Cardiac muscle cell (in vitro differentiated cells and primary cell): ENCODE results near the gene G0S2. TPM values are rescaled to one million over a fixed set of nuclear protein-coding genes. Genes with fewer than 3 reads are reported as not detected.

Experiments used
- DNase-seq, 2 donors: peaks; one replicate each; pipeline versions ENCODE4 v3.0.0 to v3.0.0-alpha.2; 2010 to 2017; ENCODE audit warnings: low read depth in 1 of 2, low spot score in 1 of 2
- H3K27ac ChIP-seq: fragments of 200-600 bp; sonication (generic); 2 replicates; pipeline ENCODE4 v1.5.1; 2016
- H3K27me3 ChIP-seq: fragments of 200-600 bp; sonication (generic); 2 replicates; pipeline ENCODE4 v1.6.0; 2016; ENCODE audit warnings: control low read depth
- H3K36me3 ChIP-seq: fragments of 200-600 bp; sonication (generic); 2 replicates; pipeline ENCODE4 v1.5.1; 2016; ENCODE audit warnings: control low read depth
- H3K4me1 ChIP-seq: fragments of 200-600 bp; sonication (generic); 2 replicates; pipeline ENCODE4 v1.8.1; 2017; ENCODE audit warnings: low read depth, mild to moderate bottlenecking, mixed run types
- H3K4me3 ChIP-seq: fragments of 200-600 bp; sonication (generic); 2 replicates; pipeline ENCODE4 v1.5.1; 2016; ENCODE audit warnings: mild to moderate bottlenecking
- H3K9me3 ChIP-seq: fragments of 200-600 bp; sonication (generic); 2 replicates; pipeline ENCODE4 v1.5.1; 2017; ENCODE audit warnings: low read depth, mild to moderate bottlenecking, control low read depth
- CTCF ChIP-seq: IDR thresholded peaks from 2 replicates; pipeline ENCODE4 v1.5.1; 2012; ENCODE audit warnings: low read depth, mild to moderate bottlenecking, low read length
- polyA plus RNA-seq: library from polyadenylated mRNA; unstranded; fragments of >200 nt; fragmentation: Nextera tagmentation; extraction: Ambion mirVana; gene quantifications from 2 replicates; pipeline ENCODE4 v1.2.1, GENCODE V29; 2016
- total RNA-seq: library from RNA; depleted of rRNA; stranded (reverse); fragments of >200 nt; gene quantifications from 2 replicates; pipeline ENCODE4 v1.2.3, GENCODE V29; 2016

G0S2 gene
- total and polyA plus RNA-seq, 2 experiments from 2014 or later, result 40.0 to 73.5 TPM

- Histone ChIP-seq H3K27ac (no peak overlapping the region), H3K4me1 (peaks cover 18% of the 10 kb centered on the region), H3K9me3 (no peaks in the 10 kb centered on the region), H3K27me3 (peaks cover 51% of the 10 kb centered on the region), H3K36me3 (no peaks in the 10 kb centered on the region), H3K4me3 (no peak overlapping the region)
- no peak for TF ChIP-seq CTCF
- peak in 1 of 2 donors; percentile 69 for DNase-seq
Measured at GRCh38 chr1:209673631-209674417, 1.4 kb upstream of the G0S2 start.

- no peaks in the 10 kb centered on the region for H3K36me3 ChIP-seq
- peaks cover 18% of the 10 kb centered on the region for H3K4me1 ChIP-seq
- peak; percentile 54 to 57 for DNase-seq
- no peaks in the 10 kb centered on the region for H3K9me3 ChIP-seq
- no peak for TF ChIP-seq CTCF
- H3K27ac ChIP-seq, result no peak overlapping the region
- peak overlapping the region; percentile 27 for H3K4me3 ChIP-seq
- peaks cover 61% of the 10 kb centered on the region for H3K27me3 ChIP-seq
Measured at GRCh38 chr1:209675565-209676154, 448 bp downstream of the G0S2 start.

GRCh38 chr1:209678981-209679539 lies 3.8 kb downstream of the G0S2 start:
- Histone ChIP-seq H3K27me3 (peaks cover 84% of the 10 kb centered on the region), H3K36me3 (no peaks in the 10 kb centered on the region), H3K9me3 (no peaks in the 10 kb centered on the region), H3K4me1 (peaks cover 8% of the 10 kb centered on the region), H3K27ac (no peak overlapping the region), H3K4me3 (no peak overlapping the region)
- no peak for TF ChIP-seq CTCF
- DNase-seq, result no peak

GRCh38 chr1:209685821-209686220 lies 10.6 kb downstream of the G0S2 start:
- H3K9me3 ChIP-seq, result no peaks in the 10 kb centered on the region
- no peak overlapping the region for H3K4me3 ChIP-seq
- H3K4me1 ChIP-seq, result peaks cover 7% of the 10 kb centered on the region
- no peaks in the 10 kb centered on the region for H3K36me3 ChIP-seq
- no peak for DNase-seq
- no peak overlapping the region for H3K27ac ChIP-seq
- TF ChIP-seq CTCF, result no peak
- H3K27me3 ChIP-seq, result peaks cover 31% of the 10 kb centered on the region

GRCh38 chr1:209686322-209686721 lies 11.1 kb downstream of the G0S2 start:
- no peak overlapping the region for H3K27ac ChIP-seq
- TF ChIP-seq CTCF, result no peak
- no peak for DNase-seq

More at GRCh38 chr1:209686322-209686721, 11.1 kb downstream of the G0S2 start:
- no peak overlapping the region for H3K4me3 ChIP-seq
- H3K27me3 ChIP-seq, result peaks cover 26% of the 10 kb centered on the region
- H3K36me3 ChIP-seq, result no peaks in the 10 kb centered on the region
- peaks cover 7% of the 10 kb centered on the region for H3K4me1 ChIP-seq
- no peaks in the 10 kb centered on the region for H3K9me3 ChIP-seq
